HEK293T (cell line): ENCODE measurements around the gene PDE2A.

ENCODE experiments used
- CTCF ChIA-PET: fragments of 350-600 bp; formaldehyde crosslinking; extraction: SDS; loops from one replicate; lab custom pipeline; 2021; ENCODE audit warnings: antibody characterized with exemption, inconsistent platforms; lab: Yijun Ruan, JAX
- POLR2A ChIA-PET: fragments of 350-600 bp; formaldehyde crosslinking; extraction: SDS; loops from one replicate; lab custom pipeline; 2020; ENCODE audit warnings: antibody characterized with exemption, inconsistent platforms; lab: Yijun Ruan, JAX
- DNase-seq: peaks from one replicate; pipeline ENCODE4 v3.0.0; 2012; ENCODE audit warnings: mixed read lengths; ENCODE audit errors: extremely low spot score
- ARNT ChIP-seq: fragments of 450-650 bp; IDR thresholded peaks from 2 replicates; pipeline ENCODE4 v1.6.1; 2017; ENCODE audit warnings: mild to moderate bottlenecking
- BHLHE40 ChIP-seq: fragments of 450-650 bp; IDR thresholded peaks from 2 replicates; pipeline ENCODE4 v1.6.1; 2016; ENCODE audit warnings: mild to moderate bottlenecking, moderate library complexity, borderline replicate concordance
- CTBP1 ChIP-seq: fragments of 450-650 bp; IDR thresholded peaks from 2 replicates; pipeline ENCODE4 v1.6.1; 2016; ENCODE audit warnings: borderline replicate concordance
- ELF4 ChIP-seq: fragments of 450-650 bp; IDR thresholded peaks from 2 replicates; pipeline ENCODE4 v1.6.1; 2017; ENCODE audit warnings: antibody characterized with exemption
- FOXA1 ChIP-seq: fragments of 450-650 bp; IDR thresholded peaks from 2 replicates; pipeline ENCODE4 v1.6.1; 2016; ENCODE audit warnings: mild to moderate bottlenecking
- FOXK2 ChIP-seq: fragments of 450-650 bp; IDR thresholded peaks from 2 replicates; pipeline ENCODE4 v1.6.1; 2016; ENCODE audit warnings: mild to moderate bottlenecking
- FOXM1 ChIP-seq: fragments of 450-650 bp; IDR thresholded peaks from 2 replicates; pipeline ENCODE4 v1.6.1; 2017; ENCODE audit warnings: mild to moderate bottlenecking, borderline replicate concordance
- HDGF ChIP-seq: fragments of 450-650 bp; IDR thresholded peaks from 2 replicates; pipeline ENCODE4 v1.6.1; 2017; ENCODE audit warnings: antibody characterized with exemption, borderline replicate concordance
- L3MBTL2 ChIP-seq: fragments of 450-650 bp; conservative IDR thresholded peaks from 2 replicates; pipeline ENCODE4 v1.6.1; 2016; ENCODE audit warnings: mild to moderate bottlenecking
- LEF1 ChIP-seq: fragments of 450-650 bp; IDR thresholded peaks from 2 replicates; pipeline ENCODE4 v1.6.1; 2017; ENCODE audit warnings: mild to moderate bottlenecking, borderline replicate concordance
- NFRKB ChIP-seq: fragments of 450-650 bp; IDR thresholded peaks from 2 replicates; pipeline ENCODE4 v1.6.1; 2016; ENCODE audit warnings: mild to moderate bottlenecking, moderate library complexity
- PKNOX1 ChIP-seq: fragments of 450-650 bp; IDR thresholded peaks from 2 replicates; pipeline ENCODE4 v1.6.1; 2016
- SP1 ChIP-seq: fragments of 450-650 bp; IDR thresholded peaks from 2 replicates; pipeline ENCODE4 v1.6.1; 2017
- TARDBP ChIP-seq: fragments of 450-650 bp; IDR thresholded peaks from 2 replicates; pipeline ENCODE4 v1.6.1; 2016
- ZNF384 ChIP-seq: fragments of 450-650 bp; IDR thresholded peaks from 2 replicates; pipeline ENCODE4 v1.6.1; 2016

PDE2A gene

DNA sequence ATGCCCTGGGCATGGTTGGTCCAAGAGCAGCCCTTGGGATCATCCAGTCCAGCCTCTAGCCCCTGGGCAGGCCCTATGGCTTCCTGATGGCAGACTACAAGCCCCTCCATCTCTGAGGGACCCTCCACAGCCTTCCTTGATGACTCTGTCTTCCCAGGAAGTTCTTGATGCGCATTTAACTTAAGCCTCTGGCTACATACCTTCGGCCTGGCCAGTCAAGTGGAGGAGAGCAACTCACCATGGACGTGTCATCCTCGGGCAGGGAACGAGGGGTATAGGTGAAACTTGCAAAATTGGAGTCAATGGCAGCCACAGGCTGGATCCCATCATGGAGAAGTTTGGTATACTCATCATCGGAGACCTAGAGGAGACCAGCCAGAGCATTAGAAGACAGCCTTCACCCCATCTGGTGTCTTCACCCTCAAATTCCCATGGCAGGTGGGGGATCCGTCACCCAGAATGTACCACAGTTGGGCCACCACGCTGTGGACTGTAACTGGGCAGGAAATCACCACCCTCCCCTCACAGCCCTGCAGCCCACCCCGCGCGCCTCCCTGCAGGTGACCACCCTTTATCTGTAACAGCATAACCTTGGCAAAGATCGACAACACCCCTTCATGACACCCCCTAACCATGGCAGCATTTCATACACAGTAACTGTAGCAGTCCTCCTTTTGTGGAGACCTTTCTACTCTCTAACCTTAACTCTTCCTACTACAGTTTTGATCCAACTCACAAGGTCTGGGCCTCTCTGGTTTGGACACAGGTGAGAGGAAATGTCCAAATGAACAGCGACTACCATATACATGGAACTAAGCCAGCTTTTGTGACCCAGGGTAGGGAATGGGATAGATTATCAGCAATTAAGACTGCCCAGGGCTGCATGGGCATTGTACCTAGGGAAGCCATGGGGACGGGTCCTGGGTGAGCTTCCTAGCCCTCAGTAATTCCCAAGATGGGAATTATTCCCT, 91.7 kb downstream of the PDE2A start:
- CTCF ChIA-PET, result interaction anchor here (0.6 to 1.0 kb wide), 2 partner anchors 111 to 492 kb away, joined by 3 read pairs; no protein-coding TSS in a partner anchor
- TF ChIP-seq ZNF384, result no peak
- TF ChIP-seq ARNT, result no peak
- TF ChIP-seq FOXM1, result no peak
- no peak for TF ChIP-seq NFRKB
- no peak for DNase-seq
- POLR2A ChIA-PET, result no interaction called here

DNA sequence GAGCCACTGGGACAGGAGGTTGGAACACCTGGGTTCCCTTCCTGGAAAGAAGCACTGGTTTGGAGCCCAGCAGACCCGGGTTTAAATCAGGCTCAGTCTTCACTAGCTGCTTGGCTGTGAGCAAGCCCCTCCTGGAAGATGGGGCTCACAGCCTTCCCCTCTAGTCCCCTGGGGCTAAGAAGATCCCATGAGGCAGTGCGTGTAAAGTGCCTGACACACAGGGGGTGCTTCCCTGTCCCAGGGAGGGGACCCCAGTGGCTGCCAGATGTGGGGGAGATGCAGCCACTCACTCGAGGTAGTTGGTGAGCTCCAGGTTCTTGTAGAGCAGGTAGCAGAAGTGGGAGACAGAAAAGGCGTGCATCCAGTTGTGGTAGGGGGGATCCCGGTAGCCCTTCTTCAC, 93.2 kb downstream of the PDE2A start:
- CTCF ChIA-PET, result no interaction called here
- POLR2A ChIA-PET, result no interaction called here

GRCh38 chr11:72580642-72580950, 93.6 kb downstream of the PDE2A start:
- DNase-seq, result no peak
- CTCF ChIA-PET, result interaction anchor here (0.9 kb wide), 1 partner anchor 10 kb away, joined by 3 read pairs; no protein-coding TSS in a partner anchor
- POLR2A ChIA-PET, result no interaction called here

More for the DNA sequence above, 93.2 kb downstream of the PDE2A start:
- TF ChIP-seq ARNT (no peak), HDGF (no peak), PKNOX1 (no peak), ELF4 (no peak), L3MBTL2 (no peak), NFRKB (no peak), FOXM1 (no peak), CTBP1 (no peak)
- no peak for DNase-seq

GRCh38 chr11:72579816-72580641, 94.2 kb downstream of the PDE2A start:
- POLR2A ChIA-PET, result no interaction called here
- CTCF ChIA-PET, result interaction anchor here (0.9 kb wide), 1 partner anchor 10 kb away, joined by 3 read pairs; no protein-coding TSS in a partner anchor
- TF ChIP-seq FOXA1 (no peak), TARDBP (no peak), FOXK2 (no peak), PKNOX1 (no peak), ARNT (no peak), HDGF (no peak), BHLHE40 (no peak), ZNF384 (no peak), NFRKB (no peak), FOXM1 (no peak), ELF4 (no peak), SP1 (no peak), LEF1 (no peak), L3MBTL2 (no peak)
- no peak for DNase-seq

More at GRCh38 chr11:72580642-72580950, 93.6 kb downstream of the PDE2A start:
- TF ChIP-seq TARDBP, result no peak
- TF ChIP-seq LEF1, result no peak
- TF ChIP-seq SP1, result no peak

DNA sequence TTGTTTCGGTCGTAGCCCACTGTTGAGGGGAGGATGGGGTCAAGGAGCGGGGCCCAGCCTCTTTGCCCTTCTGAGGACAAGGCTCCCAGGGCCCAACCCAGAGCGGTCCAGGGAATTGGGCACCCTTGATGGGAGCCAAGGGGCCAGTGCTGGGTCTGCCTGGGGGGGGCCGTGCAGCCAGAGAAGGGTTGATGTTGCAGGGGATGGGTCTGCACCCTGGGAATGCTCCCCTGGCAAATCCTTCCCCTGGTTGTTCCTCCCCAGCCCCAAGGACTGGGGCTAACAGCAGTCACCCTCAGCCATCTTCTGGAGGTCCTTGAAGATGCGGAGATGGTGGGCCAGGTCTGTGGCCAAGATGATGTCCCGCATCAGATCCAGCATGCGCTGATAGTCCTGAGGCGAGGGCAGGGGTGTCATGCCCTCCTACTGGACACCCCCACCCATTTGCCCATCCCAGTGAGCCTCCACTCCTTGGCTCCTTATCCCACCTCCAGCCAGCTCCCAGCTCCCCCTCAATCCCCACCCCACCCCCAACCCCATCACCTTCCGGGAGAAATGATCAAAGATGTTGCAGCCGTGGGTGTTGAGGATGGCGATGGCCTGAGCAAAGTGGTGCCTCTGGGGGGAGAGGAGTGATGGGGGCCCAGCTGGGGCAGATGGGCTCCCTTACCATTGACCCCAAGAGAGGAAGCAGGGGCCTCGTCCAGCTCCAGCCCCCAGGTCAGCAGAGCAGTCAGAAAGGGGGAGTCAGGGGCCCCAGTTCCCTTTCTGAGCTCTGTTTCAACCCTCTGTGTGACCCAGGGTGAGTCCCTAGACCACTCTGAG, 95.0 kb downstream of the PDE2A start:
- POLR2A ChIA-PET, result no interaction called here
- no peak for DNase-seq

GRCh38 chr11:72578566-72578965, 95.7 kb downstream of the PDE2A start:
- CTCF ChIA-PET, result interaction anchor here (0.6 to 0.7 kb wide), 2 partner anchors 30 to 107 kb away, joined by 3 read pairs; no protein-coding TSS in a partner anchor
- DNase-seq, result no peak
- POLR2A ChIA-PET, result no interaction called here
- no peak for TF ChIP-seq ELF4
- no peak for TF ChIP-seq FOXA1
- no peak for TF ChIP-seq CTBP1
- no peak for TF ChIP-seq FOXK2
- TF ChIP-seq FOXM1, result no peak
- no peak for TF ChIP-seq ARNT

More for the DNA sequence above, 95.0 kb downstream of the PDE2A start:
- TF ChIP-seq HDGF (no peak), ZNF384 (no peak), TARDBP (no peak), NFRKB (no peak), FOXK2 (no peak), CTBP1 (no peak), ELF4 (no peak), ARNT (no peak)
- CTCF ChIA-PET, result interaction anchor here (0.5 to 0.9 kb wide), 3 partner anchors 11 to 130 kb away, joined by 3 to 5 read pairs (median 3); no protein-coding TSS in a partner anchor
